ENCODE measurements around the gene YWHAH.

DNA sequence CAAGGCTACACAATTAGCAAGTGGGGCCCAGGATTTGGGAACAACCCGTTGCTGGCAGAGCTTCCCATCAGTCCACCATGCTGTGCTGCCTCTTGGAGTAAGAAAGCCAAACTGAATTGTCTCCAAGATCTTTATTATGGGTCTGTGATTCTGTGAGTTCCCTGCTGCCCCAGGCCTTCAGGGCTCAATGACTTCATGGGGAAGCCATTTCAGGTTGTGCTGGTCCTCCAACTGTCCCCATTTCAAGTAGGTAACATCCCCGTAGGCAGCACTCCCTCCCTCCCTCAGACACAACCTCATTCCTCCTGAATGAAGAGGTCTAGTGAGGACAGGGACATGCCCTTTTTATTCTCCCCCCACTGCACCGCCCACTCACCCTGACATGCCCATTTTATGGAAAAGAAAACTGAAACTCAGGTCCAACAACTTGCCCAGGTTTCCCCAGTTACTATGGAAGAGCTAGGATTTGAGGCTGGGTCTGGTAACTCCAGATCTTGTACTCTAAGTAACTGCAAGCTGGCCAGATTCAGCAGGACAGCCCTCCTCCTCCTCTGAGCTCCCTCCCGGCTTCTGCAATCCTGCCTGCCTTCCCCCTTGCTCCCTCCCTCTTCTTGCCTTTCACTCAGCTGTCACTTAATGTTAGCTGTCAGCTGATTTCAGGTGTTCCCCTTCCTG, 8.2 kb upstream of the YWHAH start:
- TF ChIP-seq, protein P1, sequence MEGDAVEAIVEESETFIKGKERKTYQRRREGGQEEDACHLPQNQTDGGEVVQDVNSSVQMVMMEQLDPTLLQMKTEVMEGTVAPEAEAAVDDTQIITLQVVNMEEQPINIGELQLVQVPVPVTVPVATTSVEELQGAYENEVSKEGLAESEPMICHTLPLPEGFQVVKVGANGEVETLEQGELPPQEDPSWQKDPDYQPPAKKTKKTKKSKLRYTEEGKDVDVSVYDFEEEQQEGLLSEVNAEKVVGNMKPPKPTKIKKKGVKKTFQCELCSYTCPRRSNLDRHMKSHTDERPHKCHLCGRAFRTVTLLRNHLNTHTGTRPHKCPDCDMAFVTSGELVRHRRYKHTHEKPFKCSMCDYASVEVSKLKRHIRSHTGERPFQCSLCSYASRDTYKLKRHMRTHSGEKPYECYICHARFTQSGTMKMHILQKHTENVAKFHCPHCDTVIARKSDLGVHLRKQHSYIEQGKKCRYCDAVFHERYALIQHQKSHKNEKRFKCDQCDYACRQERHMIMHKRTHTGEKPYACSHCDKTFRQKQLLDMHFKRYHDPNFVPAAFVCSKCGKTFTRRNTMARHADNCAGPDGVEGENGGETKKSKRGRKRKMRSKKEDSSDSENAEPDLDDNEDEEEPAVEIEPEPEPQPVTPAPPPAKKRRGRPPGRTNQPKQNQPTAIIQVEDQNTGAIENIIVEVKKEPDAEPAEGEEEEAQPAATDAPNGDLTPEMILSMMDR (IDR thresholded peaks at IDR 0.05), result no peak
- no peak for TF ChIP-seq POLR2AphosphoS5 (IDR thresholded peaks at IDR 0.05)
- no peak for TF ChIP-seq POLR2A (IDR thresholded peaks at IDR 0.05)
